GM21529 (cell line): Measurements from ENCODE around the gene GATA5.

Experiments used
- ATAC-seq: cut with Tn5 transposase; IDR thresholded peaks from one replicate; pipeline ENCODE4 v1.9.1; 2021; ENCODE audit not compliant: unreplicated experiment

GATA5 gene, protein sequence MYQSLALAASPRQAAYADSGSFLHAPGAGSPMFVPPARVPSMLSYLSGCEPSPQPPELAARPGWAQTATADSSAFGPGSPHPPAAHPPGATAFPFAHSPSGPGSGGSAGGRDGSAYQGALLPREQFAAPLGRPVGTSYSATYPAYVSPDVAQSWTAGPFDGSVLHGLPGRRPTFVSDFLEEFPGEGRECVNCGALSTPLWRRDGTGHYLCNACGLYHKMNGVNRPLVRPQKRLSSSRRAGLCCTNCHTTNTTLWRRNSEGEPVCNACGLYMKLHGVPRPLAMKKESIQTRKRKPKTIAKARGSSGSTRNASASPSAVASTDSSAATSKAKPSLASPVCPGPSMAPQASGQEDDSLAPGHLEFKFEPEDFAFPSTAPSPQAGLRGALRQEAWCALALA

GRCh38 chr20:62475772-62476055, at the start of gene GATA5:
Gene GATA5, minus strand, starts transcription at chr20:62475995. Its CDS starts 474 bp downstream, at chr20:62475521.
- ATAC-seq = no peak

DNA sequence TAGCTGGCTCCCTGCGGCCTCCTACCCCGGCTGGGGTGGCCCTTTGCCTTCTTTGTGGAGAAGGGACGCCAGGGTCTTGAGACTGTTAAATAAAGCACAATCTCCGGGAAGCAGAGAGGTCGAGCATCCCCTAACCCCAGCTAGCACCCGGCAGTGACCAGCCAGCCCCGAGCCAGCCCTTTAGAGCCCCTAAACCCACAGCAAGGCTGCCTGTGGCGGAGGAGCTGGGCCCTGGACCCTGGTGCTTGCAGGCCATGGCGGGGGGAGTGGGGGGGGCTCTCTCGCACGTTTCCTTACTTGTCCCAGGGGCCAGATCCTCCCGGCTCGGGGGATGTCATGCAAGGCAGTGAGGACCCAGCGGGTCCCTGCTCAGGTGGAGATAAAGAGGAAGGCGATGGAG, 49.2 kb upstream of the GATA5 start:
- ATAC-seq = no peak

- ATAC-seq = no peak
Observed at GRCh38 chr20:62524505-62524911, 48.7 kb upstream of the GATA5 start.

DNA sequence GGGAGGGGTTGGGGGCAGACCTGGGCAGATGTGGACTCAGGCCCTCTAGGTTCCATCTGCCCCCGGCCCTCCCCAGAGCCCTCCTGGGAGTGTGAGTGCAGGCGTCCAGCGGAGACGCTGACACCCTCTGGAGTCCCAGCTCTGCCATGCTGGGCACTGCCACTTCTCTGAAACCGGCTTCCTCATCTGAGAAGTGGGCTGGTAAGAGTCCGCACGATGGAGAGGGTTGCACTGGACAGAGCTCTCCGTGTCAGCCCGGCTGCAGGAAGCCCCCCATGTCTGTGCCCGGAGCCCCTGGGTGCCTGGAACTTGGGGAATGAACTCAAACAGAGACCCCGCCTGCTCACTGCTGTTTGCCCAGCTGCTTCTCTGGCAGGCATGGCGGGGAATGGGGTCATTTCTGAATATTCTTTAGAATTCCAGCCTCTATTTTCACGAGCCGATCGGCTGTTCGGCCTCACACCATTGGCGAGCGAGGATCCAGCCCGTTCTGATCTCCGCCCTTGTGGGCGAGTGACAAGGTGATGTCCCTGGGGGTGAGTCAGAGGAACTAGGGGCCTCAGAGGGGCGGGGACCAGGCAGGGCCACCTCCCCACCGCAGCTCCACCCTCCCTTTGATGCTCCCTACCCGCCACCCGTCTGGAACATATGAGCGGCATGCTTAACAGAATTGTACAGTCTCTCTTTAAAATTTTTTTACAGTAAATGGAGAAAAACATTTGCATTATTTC, 47.8 kb upstream of the GATA5 start:
- ATAC-seq = no peak

DNA sequence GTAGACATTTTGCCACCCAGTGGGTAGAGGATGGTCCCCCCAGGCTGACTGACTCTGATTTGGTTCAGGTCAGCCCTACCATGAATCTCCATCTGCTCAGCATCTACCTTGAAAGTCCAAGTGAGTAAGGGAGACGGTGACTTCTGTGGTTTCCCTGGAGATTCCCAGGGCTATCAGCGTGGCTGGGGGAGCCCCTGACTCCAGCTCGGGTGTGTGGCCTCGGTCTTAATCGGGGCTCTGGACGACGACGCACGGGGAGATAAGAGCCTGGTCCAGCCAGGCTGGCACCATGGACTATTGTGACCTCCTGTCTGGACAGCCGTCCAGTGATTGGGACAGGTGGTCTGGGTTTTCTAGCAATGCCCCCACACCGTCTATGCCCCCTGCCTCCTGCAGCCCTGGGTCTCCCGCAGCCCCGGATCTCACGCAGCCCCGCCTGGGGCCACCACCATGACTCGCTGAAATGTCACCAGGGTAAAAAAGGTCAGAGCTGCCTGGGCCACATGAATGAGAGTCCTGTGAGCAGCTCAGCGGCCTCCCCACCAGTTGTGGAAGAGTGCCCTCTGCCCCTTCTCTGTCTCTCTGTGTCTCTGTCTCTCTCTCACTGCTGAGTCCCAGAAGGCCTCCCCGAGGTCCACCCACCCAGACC, 47.1 kb upstream of the GATA5 start:
- ATAC-seq = no peak

GRCh38 chr20:62519826-62520225, 44.0 kb upstream of the GATA5 start:
- no peak for ATAC-seq

DNA sequence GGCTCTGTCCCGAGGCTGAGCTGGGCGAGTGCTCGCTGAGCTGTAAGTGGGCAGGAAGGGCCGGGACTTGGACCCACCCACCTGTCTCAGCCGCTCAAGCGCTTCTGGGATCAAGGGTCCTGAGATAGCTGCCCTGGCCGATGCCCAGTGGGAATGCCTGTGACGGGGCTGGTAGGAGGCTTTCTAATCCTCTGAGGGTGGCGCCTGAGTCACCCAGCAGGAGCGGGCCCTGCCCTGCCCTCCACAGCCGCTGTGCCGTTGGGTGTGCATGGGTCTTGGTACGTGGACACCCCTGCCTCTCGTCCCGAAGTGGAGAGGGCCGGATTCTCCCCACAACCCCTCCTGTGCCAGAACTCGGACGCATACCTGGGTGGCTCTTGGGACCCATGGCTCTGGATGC, 43.1 kb upstream of the GATA5 start:
- ATAC-seq = no peak

- ATAC-seq = no peak
Observed at GRCh38 chr20:62517901-62518610, 42.3 kb upstream of the GATA5 start.

DNA sequence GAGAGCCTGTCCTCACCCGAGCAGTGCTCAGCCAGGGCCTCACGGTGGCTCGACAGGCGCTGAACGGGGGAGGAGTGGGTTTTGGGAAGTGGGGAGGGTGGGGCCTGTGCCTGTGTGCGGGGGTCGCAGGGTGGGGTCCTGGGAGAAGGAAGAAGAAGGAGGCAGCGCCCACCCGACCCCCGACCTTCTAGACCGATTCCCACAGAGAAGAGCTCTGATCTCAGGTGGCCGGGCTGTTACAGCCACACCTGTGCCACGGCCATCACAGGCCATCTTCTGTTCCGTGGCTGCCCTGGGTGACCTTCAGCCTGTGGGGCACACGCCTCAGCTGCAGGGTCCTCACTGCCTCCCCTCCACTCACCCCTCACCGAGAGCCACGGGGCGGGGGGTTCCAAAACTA, 41.4 kb upstream of the GATA5 start:
- ATAC-seq = no peak

GRCh38 chr20:62516338-62516737, 40.5 kb upstream of the GATA5 start:
- no peak for ATAC-seq

DNA sequence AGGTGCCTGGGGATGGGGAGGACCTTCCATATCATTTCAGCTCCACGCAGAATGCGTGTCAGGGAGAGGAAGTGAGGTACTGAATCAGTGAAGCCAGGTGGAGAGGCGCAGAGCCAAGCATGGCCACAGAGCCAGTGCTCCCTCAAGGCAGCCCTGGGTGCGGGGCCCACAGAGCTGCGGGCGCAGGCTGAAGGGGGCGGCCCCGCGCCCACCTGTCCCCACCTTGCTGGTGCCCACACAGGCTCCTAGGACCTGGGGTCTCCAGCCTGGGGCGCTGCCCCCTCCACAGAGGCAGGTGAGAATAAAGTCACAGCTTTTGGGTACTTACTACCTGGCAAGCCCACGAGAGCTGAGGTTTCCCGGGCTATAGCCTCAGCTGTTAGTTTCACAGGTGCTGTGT, 40.0 kb upstream of the GATA5 start:
- no peak for ATAC-seq

DNA sequence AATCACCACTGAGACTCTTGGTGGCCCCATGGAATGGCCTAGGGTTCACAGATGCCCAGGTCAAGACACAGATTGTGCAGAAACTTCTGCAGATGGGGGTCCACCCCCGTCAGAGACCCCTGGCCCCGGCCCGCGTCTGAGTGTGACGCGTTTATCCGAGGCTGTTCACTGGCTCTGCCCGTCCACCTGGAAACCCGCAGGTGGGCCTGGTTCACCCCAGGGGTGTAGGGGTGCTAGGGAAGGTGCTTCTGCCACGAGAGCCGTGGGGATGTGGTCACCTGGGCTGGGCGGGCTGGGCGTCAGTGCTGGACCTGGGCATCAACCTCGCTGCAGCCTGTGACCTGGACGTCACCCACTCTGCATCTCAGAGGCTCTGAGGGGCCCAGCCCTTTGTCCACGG, 39.5 kb upstream of the GATA5 start:
- no peak for ATAC-seq

- ATAC-seq = no peak
Observed at GRCh38 chr20:62513991-62514390, 38.2 kb upstream of the GATA5 start.

DNA sequence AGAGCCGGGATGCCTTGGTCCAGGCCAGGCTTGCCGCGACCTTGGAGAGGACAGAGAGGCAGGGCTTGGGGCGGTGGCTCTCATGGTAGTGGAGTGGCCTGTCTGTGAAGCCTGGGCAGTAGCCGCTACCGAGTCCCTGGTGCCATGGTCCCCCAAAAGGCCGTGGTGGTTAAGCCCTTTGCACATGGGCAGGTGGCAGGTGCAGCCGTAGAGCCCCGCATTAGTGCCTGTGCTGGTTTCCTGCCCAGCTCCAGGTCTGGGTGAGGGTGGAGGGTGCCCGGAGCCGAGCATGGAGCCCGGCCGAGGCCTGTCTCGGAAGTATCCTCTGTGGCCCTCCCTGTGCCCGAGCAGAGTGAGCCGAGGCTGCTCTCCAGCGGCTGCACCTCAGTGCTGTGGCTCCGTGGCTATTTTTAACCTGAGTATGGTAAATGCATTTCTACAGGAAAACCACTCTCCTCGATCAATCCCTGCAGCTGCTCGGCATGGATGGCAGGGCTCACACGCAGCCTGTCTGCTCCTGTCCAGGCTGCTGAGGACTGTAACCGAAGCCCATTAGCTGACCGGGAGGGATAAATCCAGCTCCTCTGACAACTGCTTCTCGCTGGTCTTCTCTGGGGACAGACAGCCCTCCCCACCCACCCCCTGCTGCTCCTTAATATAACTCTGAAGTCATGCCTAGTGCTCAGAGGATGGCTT, 36.3 kb upstream of the GATA5 start:
- ATAC-seq = no peak

DNA sequence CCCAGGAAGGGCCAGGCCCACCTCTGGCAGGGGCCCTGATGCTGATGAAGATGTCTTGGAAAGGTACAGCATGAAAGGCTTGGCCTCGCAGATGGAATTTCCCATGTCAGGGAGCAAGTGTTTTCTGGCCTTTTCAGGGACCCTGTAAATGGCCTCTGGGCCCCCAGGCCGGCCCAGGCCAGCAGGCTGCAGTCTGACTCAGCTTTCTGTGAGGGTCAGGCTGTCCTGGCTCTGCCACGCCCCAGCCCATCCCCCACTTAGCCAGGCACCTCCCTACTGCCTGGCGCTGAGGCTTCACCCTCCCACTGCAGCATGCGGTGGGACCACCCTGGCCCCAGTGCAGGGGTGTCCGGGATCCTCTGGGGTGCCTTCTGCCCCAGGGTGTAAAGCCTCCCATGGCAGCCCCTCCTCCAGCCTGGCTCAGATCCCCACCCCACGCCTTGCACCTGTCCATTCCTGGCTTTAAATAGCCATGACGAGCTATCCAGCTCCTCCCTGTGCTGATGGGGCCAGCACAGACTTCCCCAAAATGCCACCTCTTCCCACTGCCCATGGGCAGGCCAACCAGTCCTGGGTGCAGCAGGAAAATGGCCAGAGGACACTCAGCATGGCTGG, 35.6 kb upstream of the GATA5 start:
- ATAC-seq = no peak

GRCh38 chr20:62508641-62509051, 32.9 kb upstream of the GATA5 start:
- ATAC-seq = no peak

GRCh38 chr20:62507991-62508640, 32.3 kb upstream of the GATA5 start:
- ATAC-seq = no peak

DNA sequence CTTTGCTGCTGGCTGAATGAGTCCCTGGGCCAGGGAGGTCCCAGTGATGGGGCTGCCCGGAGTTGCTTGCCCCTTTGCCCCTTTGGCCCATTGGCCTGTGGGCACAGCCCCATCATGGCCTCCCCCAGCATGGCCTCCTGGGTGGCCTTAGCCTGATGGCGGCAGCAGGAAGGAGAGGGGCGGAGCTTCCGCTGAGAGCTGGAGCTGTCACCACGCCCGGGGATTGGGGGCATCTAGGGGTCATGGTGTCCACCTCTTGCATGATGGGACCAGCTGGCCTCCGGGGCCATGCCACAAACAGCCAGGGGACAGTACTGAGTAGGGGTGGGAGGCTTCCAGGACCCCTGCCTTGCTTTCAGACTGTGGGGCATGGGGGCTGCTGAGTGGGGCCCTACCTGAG, 31.5 kb upstream of the GATA5 start:
- no peak for ATAC-seq

GRCh38 chr20:62506791-62507190, 31.0 kb upstream of the GATA5 start:
- ATAC-seq = no peak

GRCh38 chr20:62506087-62506486, 30.3 kb upstream of the GATA5 start:
- no peak for ATAC-seq
